ENCODE data around the gene ATF7.

The ATF7 gene

GRCh38 chr12:53492830-53493609 is 133.2 kb downstream of the ATF7 start (continued):
- TF ChIP-seq PBX3 (CRISPR knock-in tag; IDR thresholded peaks at IDR 0.05) (no peak), ZNF214 (tag by site-specific recombination; IDR thresholded peaks at IDR 0.05; ENCODE audit: borderline replicate concordance) (no peak), KLF10 (tag by site-specific recombination; IDR thresholded peaks at IDR 0.05) (peak; percentile 51; the same call in 1 of the 2 replicates), ZEB2 (tag by site-specific recombination; IDR thresholded peaks at IDR 0.05) (peak; percentile 89), HIC1 (tag by site-specific recombination; IDR thresholded peaks at IDR 0.05) (peak; percentile 89), ZNF555 (tag by site-specific recombination; conservative IDR thresholded peaks at IDR 0.05) (no peak), BCL6B (tag by site-specific recombination; IDR thresholded peaks at IDR 0.05) (no peak), ZNF501 (tag by site-specific recombination; IDR thresholded peaks at IDR 0.05) (peak; percentile 66; the same call in 1 of the 2 replicates), GLIS1 (tag by site-specific recombination; IDR thresholded peaks at IDR 0.05) (peak; percentile 50), ZBTB26 (tag by site-specific recombination; optimal IDR thresholded peaks at IDR 0.05) (peak; percentile 55), ZNF677 (tag by site-specific recombination; IDR thresholded peaks at IDR 0.05) (no peak), ZNF366 (tag by site-specific recombination; conservative IDR thresholded peaks at IDR 0.05) (peak; percentile 81), PATZ1 (tag by site-specific recombination; IDR thresholded peaks at IDR 0.05) (peak; percentile 96), ZNF843 (tag by site-specific recombination; IDR thresholded peaks at IDR 0.05) (peak; percentile 62; the same call in 1 of the 2 replicates), ZNF266 (tag by site-specific recombination; IDR thresholded peaks at IDR 0.05; ENCODE audit: low read depth) (no peak), ZNF341 (tag by site-specific recombination; IDR thresholded peaks at IDR 0.05; ENCODE audit: low read depth) (peak; percentile 91)

GRCh38 chr12:53492188-53492587 is 134.0 kb downstream of the ATF7 start:
- H3K27ac ChIP-seq (ENCODE audit: extremely low read depth, low read depth, low read length), result no peak overlapping the region; the same call in 1 of the 2 replicates
- POLR2A ChIA-PET, result interaction anchor here (0.6 to 2.8 kb wide), 4 partner anchors 9 to 138 kb away, joined by 3 to 27 read pairs (median 8); partner anchors contain the start of gene TARBP2
- CTCF ChIA-PET, result interaction anchor here (1.0 kb wide), 2 partner anchors 14 to 16 kb away, joined by 3 read pairs; no protein-coding TSS in a partner anchor
- H3K4me1 ChIP-seq (ENCODE audit: control insufficient read depth, insufficient read depth, low read length), result peaks cover 16% of the 10 kb centered on the region
- no peak overlapping the region for H3K4me3 ChIP-seq (ENCODE audit: low read depth, low read length)
- peaks cover 0 to 9% of the 10 kb centered on the region in 2 experiments; a peak in 1 of 3 replicates for H3K36me3 ChIP-seq (ENCODE audit: control insufficient read depth in 2 of 2, insufficient read depth in 1 of 2, low read length in 2 of 2)
- H3K9me3 ChIP-seq (ENCODE audit: control insufficient read depth, insufficient read depth, low read depth, low read length), result no peaks in the 10 kb centered on the region
- TF ChIP-seq ZNF76 (tag by site-specific recombination; IDR thresholded peaks at IDR 0.05; ENCODE audit: borderline replicate concordance, low read depth), result no peak
- no peak for TF ChIP-seq ZNF558 (tag by site-specific recombination; IDR thresholded peaks at IDR 0.05)
- TF ChIP-seq ZNF274 (IDR thresholded peaks at IDR 0.05; ENCODE audit: low read length), result no peak
- no peak for TF ChIP-seq ZNF274 (tag by site-specific recombination; IDR thresholded peaks at IDR 0.05; ENCODE audit: borderline replicate concordance)
- no peak for TF ChIP-seq ZBTB17 (tag by site-specific recombination; IDR thresholded peaks at IDR 0.05)
- no peak for TF ChIP-seq ZSCAN5A (tag by site-specific recombination; IDR thresholded peaks at IDR 0.05)
- TF ChIP-seq HOXD13 (CRISPR knock-in tag; IDR thresholded peaks at IDR 0.05; ENCODE audit: borderline replicate concordance), result no peak
- TF ChIP-seq ZNF16 (tag by site-specific recombination; IDR thresholded peaks at IDR 0.05; ENCODE audit: low read depth), result no peak
- TF ChIP-seq ZNF354C (tag by site-specific recombination; IDR thresholded peaks at IDR 0.05; ENCODE audit: borderline replicate concordance, low read depth), result no peak
- no peak for TF ChIP-seq ZNF324 (tag by site-specific recombination; IDR thresholded peaks at IDR 0.05)
- TF ChIP-seq ZNF510 (tag by site-specific recombination; IDR thresholded peaks at IDR 0.05; ENCODE audit: insufficient replicate concordance), result no peak

Measured in HEK293 (cell line).